ENCODE results near the gene RPAP2.
"Not testable (repeated sequence)": the region's sequence is repeated elsewhere in the genome, so short reads cannot be mapped to it uniquely, and the experiment has no call there.

The RPAP2 gene

GRCh38 chr1:92380867-92381266 is 82.0 kb downstream of the RPAP2 start:
- Histone ChIP-seq H3K4me3 (ENCODE audit: low read depth, low read length) (no peak overlapping the region), H3K27me3 (ENCODE audit: control insufficient read depth, insufficient read depth, low read length) (no peaks in the 10 kb centered on the region), H3K27ac (ENCODE audit: low read depth, low read length) (no peak overlapping the region), H3K4me1 (ENCODE audit: control insufficient read depth, insufficient read depth, low read length) (no peaks in the 10 kb centered on the region), H3K9me3 (ENCODE audit: control insufficient read depth, insufficient read depth, low read depth, low read length) (peaks cover 3% of the 10 kb centered on the region; the same call in 1 of the 2 replicates), H3K36me3 (ENCODE audit: control insufficient read depth, insufficient read depth, low read length) (peaks cover 14% of the 10 kb centered on the region), H3K9ac (ENCODE audit: low read length) (no peak overlapping the region)

GRCh38 chr1:92393966-92394365 is 95.1 kb downstream of the RPAP2 start:
- not testable (repeated sequence) for H3K4me1 ChIP-seq (ENCODE audit: control insufficient read depth, insufficient read depth, low read length); H3K36me3 ChIP-seq (ENCODE audit: control insufficient read depth, insufficient read depth, low read length); H3K27ac ChIP-seq (ENCODE audit: low read depth, low read length); H3K4me3 ChIP-seq (ENCODE audit: low read depth, low read length); H3K9ac ChIP-seq (ENCODE audit: low read length); H3K27me3 ChIP-seq (ENCODE audit: control insufficient read depth, insufficient read depth, low read length)
- peaks cover 30% of the 10 kb centered on the region for H3K9me3 ChIP-seq (ENCODE audit: control insufficient read depth, insufficient read depth, low read depth, low read length)

GRCh38 chr1:92398519-92398918 is 99.7 kb downstream of the RPAP2 start:
- no peaks in the 10 kb centered on the region for H3K36me3 ChIP-seq (ENCODE audit: control insufficient read depth, insufficient read depth, low read length)
- H3K4me1 ChIP-seq (ENCODE audit: control insufficient read depth, insufficient read depth, low read length) = no peaks in the 10 kb centered on the region
- peaks cover 29% of the 10 kb centered on the region for H3K9me3 ChIP-seq (ENCODE audit: control insufficient read depth, insufficient read depth, low read depth, low read length)
- no peak overlapping the region for H3K27ac ChIP-seq (ENCODE audit: low read depth, low read length)
- no peak overlapping the region for H3K4me3 ChIP-seq (ENCODE audit: low read depth, low read length)
- no peaks in the 10 kb centered on the region for H3K27me3 ChIP-seq (ENCODE audit: control insufficient read depth, insufficient read depth, low read length)
- no peak overlapping the region for H3K9ac ChIP-seq (ENCODE audit: low read length)

- Histone ChIP-seq H3K27me3 (ENCODE audit: control insufficient read depth, insufficient read depth, low read length) (no peaks in the 10 kb centered on the region), H3K9me3 (ENCODE audit: control insufficient read depth, insufficient read depth, low read depth, low read length) (peaks cover 27% of the 10 kb centered on the region), H3K4me3 (ENCODE audit: low read depth, low read length) (no peak overlapping the region), H3K9ac (ENCODE audit: low read length) (no peak overlapping the region), H3K4me1 (ENCODE audit: control insufficient read depth, insufficient read depth, low read length) (no peaks in the 10 kb centered on the region), H3K27ac (ENCODE audit: low read depth, low read length) (no peak overlapping the region), H3K36me3 (ENCODE audit: control insufficient read depth, insufficient read depth, low read length) (no peaks in the 10 kb centered on the region)
Observed at GRCh38 chr1:92399076-92399475, 100.2 kb downstream of the RPAP2 start.

GRCh38 chr1:92404661-92405060 is 105.8 kb downstream of the RPAP2 start:
- Histone ChIP-seq H3K27me3 (ENCODE audit: control insufficient read depth, insufficient read depth, low read length) (no peaks in the 10 kb centered on the region), H3K4me3 (ENCODE audit: low read depth, low read length) (no peak overlapping the region), H3K27ac (ENCODE audit: low read depth, low read length) (no peak overlapping the region), H3K9ac (ENCODE audit: low read length) (no peak overlapping the region), H3K36me3 (ENCODE audit: control insufficient read depth, insufficient read depth, low read length) (no peaks in the 10 kb centered on the region), H3K4me1 (ENCODE audit: control insufficient read depth, insufficient read depth, low read length) (peaks cover under 1% of the 10 kb centered on the region; the same call in 1 of the 2 replicates), H3K9me3 (ENCODE audit: control insufficient read depth, insufficient read depth, low read depth, low read length) (peaks cover 23% of the 10 kb centered on the region)

GRCh38 chr1:92408825-92409224 is 110.0 kb downstream of the RPAP2 start:
- no peak overlapping the region for H3K9ac ChIP-seq (ENCODE audit: low read length)
- no peak overlapping the region for H3K4me3 ChIP-seq (ENCODE audit: low read depth, low read length)
- H3K27ac ChIP-seq (ENCODE audit: low read depth, low read length) = no peak overlapping the region
- H3K4me1 ChIP-seq (ENCODE audit: control insufficient read depth, insufficient read depth, low read length) = peaks cover 3% of the 10 kb centered on the region; the same call in 1 of the 2 replicates
- peaks cover 4% of the 10 kb centered on the region; the same call in 1 of the 2 replicates for H3K9me3 ChIP-seq (ENCODE audit: control insufficient read depth, insufficient read depth, low read depth, low read length)
- no peaks in the 10 kb centered on the region for H3K27me3 ChIP-seq (ENCODE audit: control insufficient read depth, insufficient read depth, low read length)
- H3K36me3 ChIP-seq (ENCODE audit: control insufficient read depth, insufficient read depth, low read length) = no peaks in the 10 kb centered on the region

GRCh38 chr1:92409946-92410549 is 111.2 kb downstream of the RPAP2 start:
- Histone ChIP-seq H3K4me1 (ENCODE audit: control insufficient read depth, insufficient read depth, low read length) (peaks cover 3% of the 10 kb centered on the region; the same call in 1 of the 2 replicates), H3K27ac (ENCODE audit: low read depth, low read length) (no peak overlapping the region), H3K9me3 (ENCODE audit: control insufficient read depth, insufficient read depth, low read depth, low read length) (no peaks in the 10 kb centered on the region), H3K36me3 (ENCODE audit: control insufficient read depth, insufficient read depth, low read length) (no peaks in the 10 kb centered on the region), H3K27me3 (ENCODE audit: control insufficient read depth, insufficient read depth, low read length) (no peaks in the 10 kb centered on the region), H3K9ac (ENCODE audit: low read length) (no peak overlapping the region), H3K4me3 (ENCODE audit: low read depth, low read length) (no peak overlapping the region)

- peaks cover 3% of the 10 kb centered on the region; the same call in 1 of the 2 replicates for H3K4me1 ChIP-seq (ENCODE audit: control insufficient read depth, insufficient read depth, low read length)
- no peak overlapping the region for H3K9ac ChIP-seq (ENCODE audit: low read length)
- no peaks in the 10 kb centered on the region for H3K36me3 ChIP-seq (ENCODE audit: control insufficient read depth, insufficient read depth, low read length)
- H3K27me3 ChIP-seq (ENCODE audit: control insufficient read depth, insufficient read depth, low read length) = no peaks in the 10 kb centered on the region
- H3K9me3 ChIP-seq (ENCODE audit: control insufficient read depth, insufficient read depth, low read depth, low read length) = no peaks in the 10 kb centered on the region
- no peak overlapping the region for H3K4me3 ChIP-seq (ENCODE audit: low read depth, low read length)
- H3K27ac ChIP-seq (ENCODE audit: low read depth, low read length) = no peak overlapping the region
Observed at GRCh38 chr1:92410706-92411105, 111.8 kb downstream of the RPAP2 start.

- Histone ChIP-seq H3K36me3 (ENCODE audit: control insufficient read depth, insufficient read depth, low read length) (no peaks in the 10 kb centered on the region), H3K9ac (ENCODE audit: low read length) (no peak overlapping the region), H3K27me3 (ENCODE audit: control insufficient read depth, insufficient read depth, low read length) (no peaks in the 10 kb centered on the region), H3K4me1 (ENCODE audit: control insufficient read depth, insufficient read depth, low read length) (peaks cover 3% of the 10 kb centered on the region; the same call in 1 of the 2 replicates), H3K4me3 (ENCODE audit: low read depth, low read length) (no peak overlapping the region), H3K9me3 (ENCODE audit: control insufficient read depth, insufficient read depth, low read depth, low read length) (no peaks in the 10 kb centered on the region), H3K27ac (ENCODE audit: low read depth, low read length) (no peak overlapping the region)
Observed at GRCh38 chr1:92411511-92411910, 112.7 kb downstream of the RPAP2 start.

- no peak overlapping the region for H3K9ac ChIP-seq (ENCODE audit: low read length)
- H3K9me3 ChIP-seq (ENCODE audit: control insufficient read depth, insufficient read depth, low read depth, low read length) = no peaks in the 10 kb centered on the region
- no peak overlapping the region for H3K4me3 ChIP-seq (ENCODE audit: low read depth, low read length)
- no peak overlapping the region for H3K27ac ChIP-seq (ENCODE audit: low read depth, low read length)
- no peaks in the 10 kb centered on the region for H3K27me3 ChIP-seq (ENCODE audit: control insufficient read depth, insufficient read depth, low read length)
- H3K4me1 ChIP-seq (ENCODE audit: control insufficient read depth, insufficient read depth, low read length) = peaks cover 3% of the 10 kb centered on the region; the same call in 1 of the 2 replicates
- H3K36me3 ChIP-seq (ENCODE audit: control insufficient read depth, insufficient read depth, low read length) = no peaks in the 10 kb centered on the region
Observed at GRCh38 chr1:92419642-92420041, 120.8 kb downstream of the RPAP2 start.

- Histone ChIP-seq H3K4me1 (ENCODE audit: control insufficient read depth, insufficient read depth, low read length) (peaks cover 3% of the 10 kb centered on the region; the same call in 1 of the 2 replicates), H3K9me3 (ENCODE audit: control insufficient read depth, insufficient read depth, low read depth, low read length) (no peaks in the 10 kb centered on the region), H3K27me3 (ENCODE audit: control insufficient read depth, insufficient read depth, low read length) (no peaks in the 10 kb centered on the region), H3K4me3 (ENCODE audit: low read depth, low read length) (no peak overlapping the region), H3K9ac (ENCODE audit: low read length) (no peak overlapping the region), H3K36me3 (ENCODE audit: control insufficient read depth, insufficient read depth, low read length) (no peaks in the 10 kb centered on the region), H3K27ac (ENCODE audit: low read depth, low read length) (no peak overlapping the region)
Observed at GRCh38 chr1:92424381-92424780, 125.5 kb downstream of the RPAP2 start.

Measured in HUES6 (cell line).